AG09319 (cell line): ENCODE results near the gene ANKMY2.

Source experiments
- DNase-seq: peaks from one replicate; pipeline ENCODE4 v3.0.0-alpha.2; 2010; ENCODE audit warnings: low read depth; ENCODE audit errors: extremely low read depth
- TF ChIP-seq, protein P1 (sequence below): IDR thresholded peaks from 2 replicates; pipeline ENCODE4 v1.5.1; 2011; ENCODE audit warnings: low read depth, mild to moderate bottlenecking, inconsistent platforms, low read length, moderate library complexity

Gene ANKMY2

DNA sequence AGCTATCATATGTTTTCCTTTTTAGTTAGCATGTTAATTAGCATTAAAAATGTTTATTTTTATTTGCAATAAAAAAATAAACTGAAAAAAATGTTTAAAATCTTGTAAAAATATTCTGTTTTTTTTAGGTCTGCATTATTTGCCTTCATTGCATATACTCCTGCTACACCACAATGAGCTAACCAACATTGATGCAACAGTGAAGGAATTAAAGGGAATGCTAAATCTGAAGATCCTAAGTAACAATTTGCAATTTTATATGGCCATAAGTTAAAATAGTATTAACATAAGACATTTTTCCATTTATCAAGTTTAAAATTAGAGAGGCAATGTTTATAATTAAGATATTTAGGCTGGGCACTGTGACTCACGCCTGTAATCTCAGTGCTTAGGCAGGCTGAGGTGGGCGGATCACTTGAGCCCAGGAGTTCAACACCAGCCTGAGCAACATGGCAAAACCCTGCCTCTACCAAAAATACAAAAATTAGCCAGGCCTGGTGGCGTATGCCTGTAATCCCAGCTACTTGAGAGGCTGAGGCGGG is 86.7 kb downstream of the ANKMY2 start:
- TF ChIP-seq, protein P1, sequence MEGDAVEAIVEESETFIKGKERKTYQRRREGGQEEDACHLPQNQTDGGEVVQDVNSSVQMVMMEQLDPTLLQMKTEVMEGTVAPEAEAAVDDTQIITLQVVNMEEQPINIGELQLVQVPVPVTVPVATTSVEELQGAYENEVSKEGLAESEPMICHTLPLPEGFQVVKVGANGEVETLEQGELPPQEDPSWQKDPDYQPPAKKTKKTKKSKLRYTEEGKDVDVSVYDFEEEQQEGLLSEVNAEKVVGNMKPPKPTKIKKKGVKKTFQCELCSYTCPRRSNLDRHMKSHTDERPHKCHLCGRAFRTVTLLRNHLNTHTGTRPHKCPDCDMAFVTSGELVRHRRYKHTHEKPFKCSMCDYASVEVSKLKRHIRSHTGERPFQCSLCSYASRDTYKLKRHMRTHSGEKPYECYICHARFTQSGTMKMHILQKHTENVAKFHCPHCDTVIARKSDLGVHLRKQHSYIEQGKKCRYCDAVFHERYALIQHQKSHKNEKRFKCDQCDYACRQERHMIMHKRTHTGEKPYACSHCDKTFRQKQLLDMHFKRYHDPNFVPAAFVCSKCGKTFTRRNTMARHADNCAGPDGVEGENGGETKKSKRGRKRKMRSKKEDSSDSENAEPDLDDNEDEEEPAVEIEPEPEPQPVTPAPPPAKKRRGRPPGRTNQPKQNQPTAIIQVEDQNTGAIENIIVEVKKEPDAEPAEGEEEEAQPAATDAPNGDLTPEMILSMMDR = no peak
- no peak for DNase-seq

DNA sequence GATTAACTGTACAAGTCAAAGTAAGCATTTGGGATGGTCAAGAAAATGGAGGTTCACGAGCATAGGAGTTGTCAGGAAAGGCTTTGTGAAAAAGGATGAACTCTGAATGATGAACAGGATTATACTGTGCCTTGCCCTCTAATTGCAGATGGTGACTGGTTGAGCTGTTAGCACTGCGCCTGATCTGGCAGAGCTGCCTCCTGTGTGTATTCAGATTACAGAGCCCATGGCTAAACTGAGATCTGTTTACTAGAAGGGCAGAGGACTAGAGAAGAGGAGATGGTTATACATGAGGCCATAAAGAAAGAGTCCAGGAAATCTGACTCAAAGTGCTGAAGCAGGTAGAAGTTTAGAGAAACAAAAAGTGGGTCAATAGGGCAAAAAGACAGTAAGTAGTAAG is 89.2 kb downstream of the ANKMY2 start:
- TF ChIP-seq, protein P1 = no peak
- no peak for DNase-seq

DNA sequence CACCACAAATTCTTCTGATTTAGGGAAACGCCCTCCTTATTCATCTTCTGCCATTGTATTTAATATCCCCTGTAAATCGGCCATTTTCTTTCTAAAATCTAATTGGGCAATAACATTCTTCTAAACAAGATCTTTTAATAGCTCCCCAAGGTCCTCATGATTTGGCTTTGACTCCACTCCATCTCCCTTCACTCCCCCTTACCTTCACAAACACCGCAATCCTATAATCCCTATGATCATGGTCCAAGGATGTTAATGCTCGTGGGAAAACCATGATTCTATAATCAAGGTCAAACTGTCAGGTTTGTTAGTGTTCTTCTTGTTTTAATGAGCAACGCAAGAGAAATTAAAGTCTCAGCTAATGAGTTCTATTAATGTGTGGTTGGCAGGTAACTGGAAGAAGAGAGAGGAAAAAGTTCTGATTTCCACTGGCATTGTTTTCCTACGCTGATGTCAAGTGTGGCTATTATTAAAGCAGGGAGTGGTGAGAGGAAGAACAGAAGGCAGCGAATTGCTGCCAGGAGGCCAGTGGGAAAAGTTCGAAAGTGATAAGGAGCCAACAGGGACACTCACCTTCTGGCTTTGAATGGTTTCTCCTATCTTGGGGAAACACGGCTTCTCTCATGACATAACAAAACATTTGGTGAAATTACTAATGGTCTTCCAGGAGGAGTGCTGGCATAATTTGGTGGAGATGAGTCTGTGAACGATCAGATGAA is 90.9 kb downstream of the ANKMY2 start:
- TF ChIP-seq, protein P1 = no peak
- no peak for DNase-seq

DNA sequence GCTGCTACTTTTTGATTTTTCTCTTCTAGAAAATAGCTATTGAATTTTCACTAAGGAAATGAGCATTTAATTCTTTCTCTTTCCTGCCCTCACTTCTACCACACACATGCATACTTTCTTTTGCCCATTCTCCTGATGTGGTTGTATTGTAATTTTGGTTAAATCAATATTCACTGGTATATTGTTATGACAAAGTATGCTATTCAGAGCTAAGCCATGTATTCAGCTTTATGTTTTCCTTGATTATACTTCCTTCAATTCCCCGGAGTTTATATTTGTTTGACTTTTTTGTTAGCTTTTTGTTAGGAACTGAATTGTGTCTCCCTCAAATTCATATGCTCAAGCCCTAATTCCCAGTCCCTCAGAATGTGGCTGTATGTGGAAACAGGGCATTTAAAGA is 94.9 kb downstream of the ANKMY2 start:
- DNase-seq = no peak
- TF ChIP-seq, protein P1 = no peak
